Kidney epithelial cell (primary cell): ENCODE results near the gene ADAMTS9. TPM values are rescaled to one million over a fixed set of nuclear protein-coding genes. Genes with fewer than 3 reads are reported as not detected.

ENCODE experiments used
- DNase-seq: peaks from one replicate; pipeline ENCODE4 v3.0.0-alpha.2; 2010; ENCODE audit warnings: low read depth
- H3K27me3 ChIP-seq: 2 replicates; pipeline ENCODE4 v1.6.0; 2011; ENCODE audit warnings: low read length; ENCODE audit not compliant: control insufficient read depth, insufficient read depth
- H3K36me3 ChIP-seq: 2 replicates; pipeline ENCODE4 v1.5.1; 2011; ENCODE audit warnings: low read length; ENCODE audit not compliant: control insufficient read depth, insufficient read depth
- H3K4me3 ChIP-seq: 2 replicates; pipeline ENCODE4 v1.5.1; 2011; ENCODE audit warnings: low read depth, mild to moderate bottlenecking, control low read depth, low read length
- total RNA-seq: library from RNA; depleted of rRNA; stranded (reverse); fragments of >200 nt; gene quantifications from 2 replicates; pipeline ENCODE4 v1.2.3, GENCODE V29; 2015
- TF ChIP-seq, protein P1 (sequence below): IDR thresholded peaks from 2 replicates; pipeline ENCODE4 v1.5.1; 2011; ENCODE audit warnings: mild to moderate bottlenecking, moderate library complexity, low read length, control low read depth, inconsistent platforms; ENCODE audit not compliant: insufficient read depth, poor library complexity, severe bottlenecking

ADAMTS9 gene
- total RNA-seq, 1 donor from 2014 or later = 211 TPM

DNA sequence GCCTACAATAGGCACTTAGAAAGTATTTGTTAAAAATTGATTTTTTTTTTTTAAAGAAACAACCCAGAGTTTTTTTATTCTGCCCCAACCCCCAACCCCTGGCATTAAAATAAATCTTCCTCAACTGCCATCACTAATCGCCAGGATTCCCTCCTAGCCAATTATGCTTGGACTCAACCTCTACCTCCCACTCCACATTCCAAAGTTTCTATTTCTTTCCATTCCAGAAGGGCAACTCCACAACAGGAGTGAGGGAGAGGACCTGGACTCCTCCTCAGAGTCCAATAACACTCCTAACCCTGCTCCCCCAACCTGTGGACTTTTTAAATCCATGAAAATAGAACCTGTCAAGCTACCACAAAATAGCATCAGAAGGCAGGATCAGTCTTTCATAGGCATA is 99.4 kb downstream of the ADAMTS9 start:
- TF ChIP-seq, protein P1, sequence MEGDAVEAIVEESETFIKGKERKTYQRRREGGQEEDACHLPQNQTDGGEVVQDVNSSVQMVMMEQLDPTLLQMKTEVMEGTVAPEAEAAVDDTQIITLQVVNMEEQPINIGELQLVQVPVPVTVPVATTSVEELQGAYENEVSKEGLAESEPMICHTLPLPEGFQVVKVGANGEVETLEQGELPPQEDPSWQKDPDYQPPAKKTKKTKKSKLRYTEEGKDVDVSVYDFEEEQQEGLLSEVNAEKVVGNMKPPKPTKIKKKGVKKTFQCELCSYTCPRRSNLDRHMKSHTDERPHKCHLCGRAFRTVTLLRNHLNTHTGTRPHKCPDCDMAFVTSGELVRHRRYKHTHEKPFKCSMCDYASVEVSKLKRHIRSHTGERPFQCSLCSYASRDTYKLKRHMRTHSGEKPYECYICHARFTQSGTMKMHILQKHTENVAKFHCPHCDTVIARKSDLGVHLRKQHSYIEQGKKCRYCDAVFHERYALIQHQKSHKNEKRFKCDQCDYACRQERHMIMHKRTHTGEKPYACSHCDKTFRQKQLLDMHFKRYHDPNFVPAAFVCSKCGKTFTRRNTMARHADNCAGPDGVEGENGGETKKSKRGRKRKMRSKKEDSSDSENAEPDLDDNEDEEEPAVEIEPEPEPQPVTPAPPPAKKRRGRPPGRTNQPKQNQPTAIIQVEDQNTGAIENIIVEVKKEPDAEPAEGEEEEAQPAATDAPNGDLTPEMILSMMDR = no peak
- DNase-seq = no peak
- no peak overlapping the region for H3K4me3 ChIP-seq
- H3K27me3 ChIP-seq = no peaks in the 10 kb centered on the region
- H3K36me3 ChIP-seq = no peaks in the 10 kb centered on the region

DNA sequence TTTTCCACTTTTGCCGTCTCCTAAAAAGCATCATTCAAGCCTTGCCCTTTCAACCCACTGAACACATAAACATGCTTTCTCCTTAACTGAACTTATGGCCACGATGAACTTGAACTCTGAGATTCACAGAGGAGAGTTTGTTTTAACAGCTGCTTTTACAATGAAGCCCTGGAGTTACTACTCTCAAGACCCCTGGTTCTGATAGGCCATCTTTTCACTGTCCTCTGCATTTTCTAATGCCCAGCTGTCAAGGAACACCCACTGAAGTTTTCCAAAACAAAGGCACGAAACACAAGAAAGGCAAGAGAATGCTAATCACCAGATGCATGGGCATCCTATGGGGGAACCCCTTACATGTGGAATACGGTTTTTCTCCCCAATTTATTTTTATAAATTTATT is 100.8 kb downstream of the ADAMTS9 start:
- Histone ChIP-seq H3K27me3 (no peaks in the 10 kb centered on the region), H3K4me3 (no peak overlapping the region), H3K36me3 (no peaks in the 10 kb centered on the region)
- DNase-seq = no peak
- TF ChIP-seq, protein P1 = no peak

DNA sequence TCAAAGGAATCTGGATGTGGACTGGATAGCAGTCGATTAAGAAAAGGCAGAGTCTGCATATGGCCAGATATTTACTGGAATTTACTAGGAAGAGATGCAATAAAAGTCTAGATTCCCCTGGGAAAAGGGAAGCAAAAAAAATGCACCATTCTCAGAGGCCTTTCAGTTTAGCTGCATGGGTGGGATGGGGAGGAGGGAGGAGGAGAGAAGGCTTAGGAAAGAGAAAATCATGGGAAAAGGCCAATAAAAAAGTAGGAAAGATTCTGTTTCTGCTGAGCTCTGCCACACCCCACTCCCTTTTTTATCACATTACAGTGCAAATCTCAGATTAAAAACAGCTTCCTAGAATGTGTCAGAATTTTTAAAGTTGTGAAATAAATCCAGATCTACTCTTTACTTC is 103.6 kb downstream of the ADAMTS9 start:
- DNase-seq = no peak
- Histone ChIP-seq H3K27me3 (no peaks in the 10 kb centered on the region), H3K4me3 (no peak overlapping the region), H3K36me3 (no peaks in the 10 kb centered on the region)
- TF ChIP-seq, protein P1 = no peak

DNA sequence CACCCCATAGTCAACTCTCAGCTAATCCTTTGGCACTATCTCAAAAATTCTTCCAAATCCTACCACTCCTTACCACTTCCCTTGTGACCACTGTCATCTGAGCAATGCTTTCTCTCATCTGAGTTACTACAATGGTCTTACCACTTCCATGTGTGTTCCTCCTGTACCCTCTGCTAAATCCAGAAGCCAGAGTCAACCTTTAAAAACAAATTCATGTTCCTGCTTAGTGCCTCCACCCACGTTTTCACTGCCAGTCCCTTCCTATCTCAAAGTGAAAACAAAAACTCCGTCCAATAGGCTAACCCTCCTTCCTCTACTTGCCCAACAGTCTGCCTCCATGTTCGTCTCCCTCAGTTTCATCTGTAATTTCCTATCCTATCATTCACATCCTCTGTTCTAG is 109.0 kb downstream of the ADAMTS9 start:
- H3K36me3 ChIP-seq = no peaks in the 10 kb centered on the region
- DNase-seq = no peak
- H3K4me3 ChIP-seq = no peak overlapping the region
- no peaks in the 10 kb centered on the region for H3K27me3 ChIP-seq
- TF ChIP-seq, protein P1 = no peak

DNA sequence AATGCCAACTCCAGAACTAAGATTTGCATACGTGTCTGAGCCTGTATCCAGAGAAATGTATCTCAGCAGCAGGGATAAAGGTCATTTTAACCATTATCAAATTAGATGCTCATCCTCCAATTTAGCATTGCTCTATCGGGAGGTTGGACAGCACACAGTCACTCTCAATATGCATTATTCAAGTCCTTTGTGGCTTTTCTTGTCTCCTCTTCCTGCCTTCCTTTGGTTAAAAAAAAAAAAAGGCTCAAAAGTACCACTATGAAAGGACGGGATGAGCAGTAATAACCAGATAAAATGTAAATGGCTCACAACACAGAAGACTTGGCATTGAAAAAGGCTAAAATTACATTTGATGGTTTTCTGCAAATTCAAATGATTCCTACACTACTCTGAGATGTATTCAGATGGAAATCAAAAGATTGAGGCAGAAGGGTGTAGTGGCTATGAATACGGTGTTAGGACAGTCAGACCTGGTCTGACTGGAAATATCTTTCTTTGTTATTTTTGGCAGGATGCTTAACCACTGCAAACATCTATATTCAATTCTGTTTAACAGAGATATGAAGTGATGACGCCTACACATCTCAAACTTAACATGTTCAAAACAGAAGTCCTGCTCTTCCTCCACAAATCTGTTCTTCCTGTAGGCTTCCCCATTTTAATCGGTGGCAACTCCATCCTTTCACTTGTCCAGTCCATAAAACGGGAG is 109.6 kb downstream of the ADAMTS9 start:
- Histone ChIP-seq H3K4me3 (no peak overlapping the region), H3K27me3 (no peaks in the 10 kb centered on the region), H3K36me3 (peaks cover under 1% of the 10 kb centered on the region)
- TF ChIP-seq, protein P1 = no peak
- no peak for DNase-seq

DNA sequence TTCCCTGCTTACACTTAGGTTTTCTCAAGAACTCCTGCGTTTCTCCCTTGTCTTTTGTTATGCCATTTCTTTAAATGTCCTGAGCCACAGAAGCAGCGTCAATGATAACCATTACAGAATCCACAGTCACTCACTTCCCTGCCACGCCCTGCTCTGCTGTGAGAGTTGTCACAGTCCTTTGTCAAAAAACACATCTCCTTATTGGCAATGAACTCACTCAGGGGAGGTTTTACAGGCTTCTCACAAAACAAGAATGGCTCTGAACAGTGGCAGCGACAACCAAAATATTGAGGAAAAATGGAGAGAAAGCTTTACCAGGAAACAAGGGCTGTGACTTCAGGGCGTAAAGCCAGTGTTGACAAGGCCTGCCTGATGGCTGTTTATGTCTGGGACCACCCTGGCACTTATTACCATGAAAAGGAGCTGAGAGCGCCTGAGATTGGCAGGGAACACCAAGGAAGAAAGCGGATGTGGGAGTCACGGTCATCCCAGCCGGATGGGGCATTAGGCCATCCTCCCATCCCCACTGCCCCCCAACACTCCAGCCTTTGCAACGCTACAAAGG is 111.5 kb downstream of the ADAMTS9 start:
- TF ChIP-seq, protein P1 = no peak
- no peak overlapping the region for H3K4me3 ChIP-seq
- DNase-seq = no peak
- no peaks in the 10 kb centered on the region for H3K27me3 ChIP-seq
- peaks cover 2% of the 10 kb centered on the region for H3K36me3 ChIP-seq
